ENCODE measurements around the gene SET.

DNA sequence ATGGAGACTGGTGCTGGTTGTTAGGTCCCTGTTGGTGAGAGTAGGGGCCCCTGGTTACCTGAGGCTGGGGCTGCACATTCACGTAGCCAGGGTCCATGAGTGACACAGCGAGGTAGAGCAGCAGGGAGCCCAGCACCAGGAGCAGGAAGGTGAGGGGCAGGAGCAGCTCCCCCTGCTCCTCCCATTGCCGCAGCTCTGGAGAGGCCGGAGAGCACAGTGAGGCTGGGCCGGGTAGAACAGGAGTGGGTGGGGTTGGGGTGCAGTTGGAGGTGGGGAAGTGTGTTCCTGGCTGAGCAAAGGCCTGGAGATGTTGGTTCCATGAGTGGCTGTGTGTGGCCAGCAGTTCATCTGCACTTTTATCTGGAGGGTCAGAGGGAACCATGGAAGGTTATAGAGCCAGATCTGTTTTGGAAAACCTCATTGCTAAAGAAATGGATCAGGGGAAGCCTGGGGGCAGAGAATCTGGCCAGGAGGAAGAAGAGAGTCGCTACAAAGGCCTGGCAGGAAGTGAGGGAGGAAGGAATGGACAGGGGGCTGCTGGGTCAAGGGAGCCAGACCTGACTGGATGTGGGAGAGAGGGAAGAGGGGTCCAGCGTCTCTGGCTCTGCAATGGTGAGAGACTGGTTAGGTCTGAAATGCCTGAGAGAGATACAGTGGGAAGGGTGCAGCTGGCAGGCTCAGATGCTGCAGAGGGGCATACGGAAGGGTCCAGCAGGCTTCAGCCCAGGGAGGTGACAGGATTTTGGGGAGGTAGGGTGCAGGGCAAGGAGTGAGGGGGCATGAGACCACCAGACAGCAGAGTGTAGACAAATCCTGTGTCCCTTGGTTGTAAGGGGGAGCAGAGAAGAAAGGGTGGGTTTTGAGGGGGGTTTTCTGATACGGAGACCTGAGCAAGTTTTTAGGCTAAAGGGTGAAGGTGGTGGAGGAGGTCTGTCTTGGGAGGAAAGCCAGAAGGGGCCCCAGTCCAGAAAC is 33.6 kb downstream of the SET start:
- TF ChIP-seq, protein P1, sequence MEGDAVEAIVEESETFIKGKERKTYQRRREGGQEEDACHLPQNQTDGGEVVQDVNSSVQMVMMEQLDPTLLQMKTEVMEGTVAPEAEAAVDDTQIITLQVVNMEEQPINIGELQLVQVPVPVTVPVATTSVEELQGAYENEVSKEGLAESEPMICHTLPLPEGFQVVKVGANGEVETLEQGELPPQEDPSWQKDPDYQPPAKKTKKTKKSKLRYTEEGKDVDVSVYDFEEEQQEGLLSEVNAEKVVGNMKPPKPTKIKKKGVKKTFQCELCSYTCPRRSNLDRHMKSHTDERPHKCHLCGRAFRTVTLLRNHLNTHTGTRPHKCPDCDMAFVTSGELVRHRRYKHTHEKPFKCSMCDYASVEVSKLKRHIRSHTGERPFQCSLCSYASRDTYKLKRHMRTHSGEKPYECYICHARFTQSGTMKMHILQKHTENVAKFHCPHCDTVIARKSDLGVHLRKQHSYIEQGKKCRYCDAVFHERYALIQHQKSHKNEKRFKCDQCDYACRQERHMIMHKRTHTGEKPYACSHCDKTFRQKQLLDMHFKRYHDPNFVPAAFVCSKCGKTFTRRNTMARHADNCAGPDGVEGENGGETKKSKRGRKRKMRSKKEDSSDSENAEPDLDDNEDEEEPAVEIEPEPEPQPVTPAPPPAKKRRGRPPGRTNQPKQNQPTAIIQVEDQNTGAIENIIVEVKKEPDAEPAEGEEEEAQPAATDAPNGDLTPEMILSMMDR (IDR thresholded peaks at IDR 0.05; ENCODE audit: insufficient read depth, low read length, poor library complexity, severe bottlenecking): no peak
- no peak for TF ChIP-seq EZH2phosphoT487 (conservative IDR thresholded peaks at IDR 0.05; ENCODE audit: low read length)

Data from SU-DHL-6 (cell line).